Sigmoid colon (tissue), 7 donors: ENCODE measurements around the gene RPS14. TPM values are rescaled to one million over a fixed set of nuclear protein-coding genes. Genes with fewer than 3 reads are reported as not detected.

Source experiments
- DNase-seq: peaks from one replicate; pipeline ENCODE4 v3.0.0-alpha.2; 2019
- H3K27ac ChIP-seq, 4 donors: fragments of 200-600 bp; sonication (generic); one replicate each; pipeline ENCODE4 v1.5.1; 2016 to 2019; ENCODE audit warnings: mild to moderate bottlenecking in 1 of 4
- H3K27me3 ChIP-seq, 3 donors: fragments of 200-600 bp; sonication (generic); one replicate each; pipeline ENCODE4 v1.5.1; 2019; ENCODE audit warnings: mild to moderate bottlenecking in 1 of 3
- H3K36me3 ChIP-seq, 4 donors: fragments of 200-600 bp; sonication (generic); one replicate each; pipeline ENCODE4 v1.5.1; 2016 to 2019
- H3K4me1 ChIP-seq, 4 donors: fragments of 200-600 bp; sonication (generic); one replicate each; pipeline ENCODE4 v1.5.1; 2017 to 2019
- H3K4me3 ChIP-seq, 4 donors: fragments of 200-600 bp; sonication (generic); one replicate each; pipeline ENCODE4 v1.5.1; 2017 to 2019; ENCODE audit warnings: mild to moderate bottlenecking in 2 of 4, moderate library complexity in 1 of 4
- H3K9me3 ChIP-seq, 4 donors: fragments of 200-600 bp in 3 of 4; sonication (generic) in 3 of 4; one replicate each; pipeline versions ENCODE4 v1.5.1 to v1.6.1; 2013 to 2019
- EP300 ChIP-seq, 4 donors: sonication (generic); formaldehyde crosslinking; IDR thresholded peaks; one replicate each; pipeline ENCODE4 v1.6.1; 2017; ENCODE audit warnings: antibody characterized with exemption in 4 of 4
- POLR2A ChIP-seq, 2 donors: fragments of 450-650 bp; IDR thresholded peaks; one replicate each; pipeline ENCODE4 v1.6.1; 2016; ENCODE audit warnings: antibody characterized with exemption in 2 of 2, mild to moderate bottlenecking in 2 of 2, moderate library complexity in 2 of 2
- POLR2AphosphoS5 ChIP-seq, 4 donors: sonication (generic); formaldehyde crosslinking; IDR thresholded peaks; one replicate each; pipeline ENCODE4 v1.6.1; 2017; ENCODE audit warnings: antibody characterized with exemption in 4 of 4
- WGBS, 2 donors: extraction: QIAGEN DNeasy Blood & Tissue Kit; methylation state at CpG; one replicate each; pipeline ENCODE4 v1.1.7; 2013; 5-methylcytosine and 5-hydroxymethylcytosine counted together
- intact Hi-C: fragments of 100-400 bp; cut with DNase I; formaldehyde crosslinking; loops from one replicate; pipeline ENCODE4 v1.15.1; 2023
- polyA plus RNA-seq, 3 donors: library from polyadenylated mRNA; stranded (reverse); fragments of 200-250 nt; gene quantifications; one replicate each; pipeline ENCODE4 v1.2.3, GENCODE V29; 2013
- total RNA-seq, 4 donors: library from RNA; depleted of rRNA; stranded (reverse); fragments of >200 nt; gene quantifications; one replicate each; pipeline ENCODE4 v1.1.0, GENCODE V29; 2016
- TF ChIP-seq, protein P1 (sequence below), 4 experiments: fragments of 450-650 bp in 3 of 4; fragments of 200-600 bp in 1 of 4; IDR thresholded peaks; one replicate each; pipeline ENCODE4 v1.5.1; 2016 to 2019; ENCODE audit warnings: antibody characterized with exemption in 4 of 4, mild to moderate bottlenecking in 3 of 4, moderate library complexity in 2 of 4
- donor health status: healthy with polysubstance abuse.
- donor health status: Bipolar disorder and iron deficiency.
- donor health status: healthy.

RPS14 gene
- total and polyA plus RNA-seq, 7 donors = 3,111 to 7,878 (median 5,290) TPM

DNA sequence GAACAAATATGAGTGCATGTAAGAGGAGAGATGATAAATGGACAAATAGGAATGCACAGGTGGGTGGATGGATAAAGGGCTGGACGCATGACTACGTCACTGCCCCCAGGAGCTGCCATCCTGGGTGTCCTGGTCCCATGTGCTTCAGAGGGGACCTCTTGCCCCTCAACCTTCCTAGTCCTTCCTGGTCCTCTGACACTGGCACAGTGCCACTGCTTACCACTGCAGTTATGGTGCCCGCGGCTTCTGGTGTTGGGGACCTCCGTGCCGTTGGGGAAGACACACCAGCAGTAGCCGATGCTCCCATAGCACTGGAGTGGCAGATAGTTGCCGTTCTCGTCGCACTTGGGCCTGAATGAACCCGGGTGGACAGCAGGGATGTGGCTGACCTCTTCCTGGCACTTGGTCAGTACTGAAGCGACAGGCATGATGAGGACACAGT, 46.6 kb downstream of the RPS14 start:
- H3K36me3 ChIP-seq = peaks cover 0 to 50% (median 11%) of the 10 kb centered on the region in 4 donors
- intact Hi-C loops = no loop called here

DNA sequence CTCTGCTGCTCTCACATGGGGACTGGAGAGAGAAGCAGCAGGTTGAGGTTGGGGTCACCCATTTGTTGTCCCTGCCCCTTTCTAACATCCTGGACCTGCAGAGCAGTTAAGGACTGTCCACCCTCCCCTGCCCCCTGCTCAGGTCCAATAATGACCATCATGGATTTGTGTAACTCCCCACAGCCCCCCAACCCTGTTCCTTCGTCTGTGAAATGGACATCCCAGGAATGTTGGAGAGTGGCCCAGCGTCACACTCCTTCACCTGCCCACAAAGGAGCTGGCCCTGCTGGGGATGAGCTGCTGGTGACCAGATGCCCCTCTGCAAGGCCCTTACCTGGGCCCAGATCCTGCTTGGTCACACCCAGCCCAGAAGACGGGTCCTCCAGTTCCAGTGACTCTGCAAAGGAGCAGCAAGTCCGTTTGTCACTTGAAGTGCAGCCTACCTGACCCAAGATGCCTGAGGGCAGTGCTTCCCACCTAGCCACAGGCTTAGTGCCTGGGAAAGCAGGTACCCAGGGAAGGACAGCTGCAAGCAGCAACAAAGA, 47.2 kb downstream of the RPS14 start:
- Histone ChIP-seq H3K4me3 (no peak overlapping the region), H3K27ac (no peak overlapping the region), H3K27me3 (no peaks in the 10 kb centered on the region), H3K4me1 (no peaks in the 10 kb centered on the region), H3K36me3 (peaks cover 0 to 56% (median 11%) of the 10 kb centered on the region in 4 donors), H3K9me3 (no peaks in the 10 kb centered on the region)
- 80 to 85% methylated on average over 4 of the region's 4 CpGs for WGBS, 2 donors
- TF ChIP-seq POLR2AphosphoS5 (IDR thresholded peaks at IDR 0.05) = no peak
- TF ChIP-seq, protein P1, sequence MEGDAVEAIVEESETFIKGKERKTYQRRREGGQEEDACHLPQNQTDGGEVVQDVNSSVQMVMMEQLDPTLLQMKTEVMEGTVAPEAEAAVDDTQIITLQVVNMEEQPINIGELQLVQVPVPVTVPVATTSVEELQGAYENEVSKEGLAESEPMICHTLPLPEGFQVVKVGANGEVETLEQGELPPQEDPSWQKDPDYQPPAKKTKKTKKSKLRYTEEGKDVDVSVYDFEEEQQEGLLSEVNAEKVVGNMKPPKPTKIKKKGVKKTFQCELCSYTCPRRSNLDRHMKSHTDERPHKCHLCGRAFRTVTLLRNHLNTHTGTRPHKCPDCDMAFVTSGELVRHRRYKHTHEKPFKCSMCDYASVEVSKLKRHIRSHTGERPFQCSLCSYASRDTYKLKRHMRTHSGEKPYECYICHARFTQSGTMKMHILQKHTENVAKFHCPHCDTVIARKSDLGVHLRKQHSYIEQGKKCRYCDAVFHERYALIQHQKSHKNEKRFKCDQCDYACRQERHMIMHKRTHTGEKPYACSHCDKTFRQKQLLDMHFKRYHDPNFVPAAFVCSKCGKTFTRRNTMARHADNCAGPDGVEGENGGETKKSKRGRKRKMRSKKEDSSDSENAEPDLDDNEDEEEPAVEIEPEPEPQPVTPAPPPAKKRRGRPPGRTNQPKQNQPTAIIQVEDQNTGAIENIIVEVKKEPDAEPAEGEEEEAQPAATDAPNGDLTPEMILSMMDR (IDR thresholded peaks at IDR 0.05) = no peak
- TF ChIP-seq POLR2A (IDR thresholded peaks at IDR 0.05) = no peak
- TF ChIP-seq EP300 (IDR thresholded peaks at IDR 0.05) = no peak
- intact Hi-C loops = no loop called here
- no peak for DNase-seq

More for the DNA sequence above, 46.6 kb downstream of the RPS14 start:
- Histone ChIP-seq H3K27me3 (no peaks in the 10 kb centered on the region), H3K4me1 (no peaks in the 10 kb centered on the region), H3K9me3 (no peaks in the 10 kb centered on the region), H3K27ac (no peak overlapping the region), H3K4me3 (no peak overlapping the region)
- DNase-seq = no peak
- WGBS, 2 donors = 92% methylated on average over 12 of the region's 12 CpGs
- TF ChIP-seq EP300 (IDR thresholded peaks at IDR 0.05) (no peak), POLR2A (IDR thresholded peaks at IDR 0.05) (no peak), POLR2AphosphoS5 (IDR thresholded peaks at IDR 0.05) (no peak)
- TF ChIP-seq, protein P1 (IDR thresholded peaks at IDR 0.05) = no peak

DNA sequence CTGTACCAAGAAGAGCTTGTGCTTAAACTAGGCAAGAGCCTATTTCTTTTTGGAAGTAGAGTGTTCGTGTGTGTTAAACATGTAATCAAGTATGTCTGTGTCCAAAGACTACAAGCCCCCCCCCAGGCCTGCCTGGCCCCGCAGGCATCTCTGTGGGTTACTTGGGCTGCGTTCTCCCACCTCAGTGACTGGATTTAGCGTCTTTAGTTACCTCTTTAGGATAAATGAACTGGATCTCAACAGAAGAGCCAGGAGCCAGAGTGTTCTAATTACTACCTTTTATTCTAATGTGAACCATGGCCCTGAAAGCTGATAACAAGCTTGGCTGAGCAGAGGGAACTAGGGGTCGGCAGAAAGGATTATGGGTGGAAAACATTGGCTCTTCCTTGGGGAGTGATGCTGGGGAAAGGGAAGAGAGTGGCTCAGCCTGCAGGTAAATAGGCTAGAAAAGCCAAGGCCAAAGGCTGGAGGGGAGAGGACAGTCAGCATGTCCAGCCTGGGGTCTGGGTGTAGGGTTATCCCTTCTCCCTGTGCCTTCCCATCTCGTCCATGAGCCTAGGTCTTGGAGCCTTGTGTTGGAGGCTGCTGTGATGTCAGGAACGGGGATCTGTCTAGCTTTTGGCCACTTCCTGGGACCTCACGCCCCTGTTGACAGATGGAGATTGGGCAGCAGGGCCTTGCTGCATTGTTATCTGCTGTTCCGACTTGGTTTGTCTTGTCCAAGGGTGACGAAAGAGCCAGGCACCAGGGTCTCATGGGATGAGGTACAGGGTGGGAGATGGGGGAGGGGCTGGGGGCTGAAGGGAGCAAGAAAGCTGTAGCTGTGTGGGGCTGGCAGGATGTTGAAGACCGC, 47.9 kb downstream of the RPS14 start:
- Histone ChIP-seq H3K27ac (no peak overlapping the region), H3K4me1 (no peaks in the 10 kb centered on the region), H3K27me3 (no peaks in the 10 kb centered on the region), H3K4me3 (no peak overlapping the region), H3K36me3 (peaks cover 0 to 63% (median 13%) of the 10 kb centered on the region in 4 donors), H3K9me3 (no peaks in the 10 kb centered on the region)
- TF ChIP-seq POLR2A (IDR thresholded peaks at IDR 0.05) = no peak
- no peak for TF ChIP-seq POLR2AphosphoS5 (IDR thresholded peaks at IDR 0.05)
- intact Hi-C loops = no loop called here
- no peak for DNase-seq
- WGBS, 2 donors = 84 to 86% methylated on average over 11 of the region's 11 CpGs

DNA sequence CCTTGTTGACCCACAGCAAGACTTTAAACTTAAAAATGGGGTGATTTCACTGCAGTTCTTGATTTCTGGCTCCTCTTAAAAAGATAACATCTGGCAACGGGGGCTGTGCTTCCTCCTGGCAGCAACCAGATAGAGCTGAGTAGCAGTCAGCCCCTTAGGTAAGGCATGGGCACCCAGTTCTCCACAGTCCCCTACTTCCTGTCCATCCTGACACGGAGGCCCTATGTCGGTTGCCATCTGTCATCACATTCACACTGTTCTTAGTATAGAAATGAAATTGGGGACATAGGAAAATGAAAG, 48.5 kb downstream of the RPS14 start:
- intact Hi-C loops = no loop called here
- no peak for DNase-seq
- H3K27ac ChIP-seq = no peak overlapping the region
- no peaks in the 10 kb centered on the region for H3K9me3 ChIP-seq
- no peaks in the 10 kb centered on the region for H3K4me1 ChIP-seq
- TF ChIP-seq POLR2A (IDR thresholded peaks at IDR 0.05) = no peak
- TF ChIP-seq POLR2AphosphoS5 (IDR thresholded peaks at IDR 0.05) = no peak
- TF ChIP-seq, protein P1 (IDR thresholded peaks at IDR 0.05) = no peak
- no peak for TF ChIP-seq EP300 (IDR thresholded peaks at IDR 0.05)
- peaks cover 0 to 69% (median 19%) of the 10 kb centered on the region in 4 donors for H3K36me3 ChIP-seq
- H3K4me3 ChIP-seq = no peak overlapping the region
- H3K27me3 ChIP-seq = no peaks in the 10 kb centered on the region
- WGBS, 2 donors = 64 to 77% methylated on average over 3 of the region's 3 CpGs

DNA sequence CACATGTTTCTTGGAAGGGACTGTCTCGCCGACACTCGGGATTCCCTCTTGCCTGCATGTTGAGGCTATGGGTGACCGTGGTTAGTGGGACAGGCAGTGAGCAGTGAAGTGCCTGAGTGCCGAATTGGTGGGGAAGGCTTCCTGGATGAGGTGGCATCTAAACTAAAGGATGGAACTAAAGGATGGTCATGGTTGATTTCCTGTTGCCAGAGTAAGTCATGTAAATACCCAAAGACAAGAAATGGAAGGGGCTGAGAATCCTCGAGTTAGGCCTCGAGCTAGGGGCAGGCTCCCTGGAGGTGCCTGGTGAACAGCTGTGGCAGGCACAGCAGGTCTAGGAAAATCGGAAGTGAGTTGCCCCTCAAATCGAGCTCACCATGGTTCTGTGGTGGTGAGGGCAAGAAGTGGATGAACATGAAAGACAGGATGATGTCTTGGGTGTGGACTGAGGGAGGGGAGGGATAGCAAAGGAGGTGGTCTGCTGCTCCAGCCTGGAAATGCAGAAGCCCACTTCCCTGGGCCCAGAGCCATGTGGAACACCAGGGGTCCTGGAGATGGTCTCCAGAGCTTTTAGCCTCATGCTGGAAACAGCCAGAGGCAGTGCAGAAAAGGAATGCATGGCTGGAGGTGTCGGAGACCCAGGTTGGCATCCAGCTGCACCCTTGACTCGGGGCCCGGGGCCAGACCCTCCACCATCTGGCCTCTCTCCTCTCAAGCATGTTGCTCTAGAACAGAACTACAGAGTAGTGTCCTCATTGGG, 49.0 kb downstream of the RPS14 start:
- no peaks in the 10 kb centered on the region for H3K9me3 ChIP-seq
- no peaks in the 10 kb centered on the region for H3K27me3 ChIP-seq
- H3K4me1 ChIP-seq = no peaks in the 10 kb centered on the region
- TF ChIP-seq POLR2AphosphoS5 (IDR thresholded peaks at IDR 0.05) = no peak
- no peak for TF ChIP-seq EP300 (IDR thresholded peaks at IDR 0.05)
- TF ChIP-seq POLR2A (IDR thresholded peaks at IDR 0.05) = no peak
- TF ChIP-seq, protein P1 (IDR thresholded peaks at IDR 0.05) = no peak
- intact Hi-C loops = no loop called here
- peaks cover 0 to 74% (median 21%) of the 10 kb centered on the region in 4 donors for H3K36me3 ChIP-seq
- H3K27ac ChIP-seq = no peak overlapping the region
- H3K4me3 ChIP-seq = no peak overlapping the region
- 86 to 88% methylated on average over 12 of the region's 12 CpGs for WGBS, 2 donors
- DNase-seq = no peak
